ENCODE data around the gene TLE5.
A peak's percentile ranks its signal among the peaks of the same experiment; 100 is the strongest.

GRCh38 chr19:3075605-3076431, 13.5 kb upstream of the TLE5 start:
- TF ChIP-seq POLR2A (IDR thresholded peaks at IDR 0.05), result no peak
- TF ChIP-seq CTCF (IDR thresholded peaks at IDR 0.05), result peak; percentile 88 to 93 (median 89)
